HG03469 (cell line): ENCODE measurements around the gene LY9.
"Not testable (repeated sequence)": the region's sequence is repeated elsewhere in the genome, so short reads cannot be mapped to it uniquely, and the experiment has no call there.

ENCODE experiments used
- ATAC-seq: cut with Tn5 transposase; IDR thresholded peaks from one replicate; pipeline ENCODE4 v1.9.1; 2021; ENCODE audit warnings: mild to moderate bottlenecking, moderate library complexity, moderate number of reproducible peaks; ENCODE audit not compliant: unreplicated experiment

The LY9 gene

DNA sequence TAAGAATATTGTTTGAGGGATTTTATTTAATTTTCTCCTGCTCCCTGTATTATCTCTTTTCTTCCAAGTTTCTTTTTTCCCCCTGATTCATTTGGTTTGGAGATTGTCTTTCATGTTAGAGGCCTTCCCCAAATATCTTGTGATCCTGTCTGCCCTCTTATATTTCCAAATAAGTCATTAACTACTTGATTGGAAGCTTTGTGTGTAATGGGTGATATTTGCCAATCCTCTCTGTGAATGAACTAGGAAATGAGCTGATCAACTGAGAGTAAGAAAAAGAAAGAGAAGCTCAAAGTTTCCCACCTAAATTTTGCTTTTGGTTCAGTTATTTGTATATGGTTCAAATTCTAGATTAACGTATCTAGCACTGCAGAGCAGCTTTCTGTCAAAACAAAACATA, 23.6 kb upstream of the LY9 start:
- no peak for ATAC-seq

DNA sequence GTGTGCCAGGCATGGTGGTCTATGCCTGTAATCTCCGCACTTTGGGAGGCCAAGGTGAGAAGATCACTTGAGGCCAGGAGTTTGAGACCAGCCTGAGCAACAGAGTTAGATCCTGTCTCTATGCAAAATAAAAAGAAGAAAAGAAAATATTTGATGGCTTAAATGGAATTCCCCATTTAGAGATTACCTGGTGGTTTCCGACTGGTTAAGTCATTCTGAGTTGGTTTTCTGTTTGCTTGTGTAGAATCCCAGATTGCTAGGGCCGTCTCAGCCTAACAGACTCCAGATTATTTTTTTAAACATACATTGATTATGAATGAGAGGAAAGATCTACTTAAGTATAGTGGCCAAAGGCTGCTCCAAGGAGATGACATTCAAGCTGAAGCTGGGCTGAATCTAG, 22.9 kb upstream of the LY9 start:
- ATAC-seq, result no peak

DNA sequence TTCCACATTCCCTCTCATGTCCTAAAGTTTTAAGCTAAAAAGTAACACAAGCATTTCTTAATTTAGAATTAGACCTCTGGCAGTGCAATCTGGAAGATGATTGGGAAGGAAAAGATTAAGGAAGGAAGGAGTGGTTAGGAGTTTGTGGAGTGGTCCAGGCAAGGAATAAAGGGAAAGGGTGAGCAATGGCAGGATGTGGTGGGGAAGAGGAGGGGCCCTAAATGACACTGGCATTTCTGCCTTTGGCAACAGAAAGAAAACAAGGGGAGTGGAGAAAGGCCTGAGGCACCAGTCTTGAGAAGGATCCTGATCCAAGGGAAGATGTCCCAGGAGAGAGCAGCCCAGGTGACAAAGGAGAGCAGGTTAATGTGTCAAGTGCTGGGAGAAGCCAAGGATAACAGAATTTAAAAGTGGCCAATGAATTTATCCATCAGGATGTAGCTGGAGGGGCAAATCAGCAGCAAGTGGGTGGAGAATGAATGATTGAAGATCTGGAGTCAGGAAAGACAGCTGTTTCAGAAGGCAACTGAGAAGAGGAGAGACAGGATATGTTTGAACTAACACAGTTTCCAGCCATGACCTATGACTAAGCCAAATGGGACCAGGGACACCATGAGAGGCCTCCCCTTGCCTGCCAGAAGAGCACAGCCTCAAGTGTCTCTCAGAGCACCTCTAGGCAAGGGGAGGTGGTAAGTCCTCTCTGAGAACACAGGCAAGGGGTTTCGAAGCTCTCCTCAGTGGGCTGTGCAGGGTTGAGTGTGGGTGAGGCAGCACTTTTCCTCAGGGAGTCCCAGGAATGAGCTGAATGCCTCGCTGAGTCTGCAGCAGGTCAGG, 20.9 kb upstream of the LY9 start:
- no peak for ATAC-seq

DNA sequence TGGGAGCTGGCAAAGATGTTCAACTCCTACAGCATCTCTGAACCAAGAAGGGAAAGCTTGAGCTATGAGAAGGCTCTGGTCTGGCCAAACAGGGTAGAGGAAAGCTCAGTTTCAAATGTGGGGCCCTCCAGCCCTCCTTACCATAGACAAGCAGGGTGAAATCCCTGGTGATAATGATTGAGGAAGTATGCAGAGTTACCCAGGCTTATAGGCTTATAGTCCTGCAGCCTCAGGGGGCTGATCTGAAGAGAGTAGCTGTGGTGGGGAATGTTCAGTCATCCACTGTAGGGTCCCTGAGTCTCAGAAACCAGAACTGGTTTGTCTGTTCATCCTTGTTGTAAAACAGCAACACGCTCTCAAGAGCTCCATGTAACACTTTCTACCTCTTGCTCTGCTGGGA, 19.8 kb upstream of the LY9 start:
- no peak for ATAC-seq

DNA sequence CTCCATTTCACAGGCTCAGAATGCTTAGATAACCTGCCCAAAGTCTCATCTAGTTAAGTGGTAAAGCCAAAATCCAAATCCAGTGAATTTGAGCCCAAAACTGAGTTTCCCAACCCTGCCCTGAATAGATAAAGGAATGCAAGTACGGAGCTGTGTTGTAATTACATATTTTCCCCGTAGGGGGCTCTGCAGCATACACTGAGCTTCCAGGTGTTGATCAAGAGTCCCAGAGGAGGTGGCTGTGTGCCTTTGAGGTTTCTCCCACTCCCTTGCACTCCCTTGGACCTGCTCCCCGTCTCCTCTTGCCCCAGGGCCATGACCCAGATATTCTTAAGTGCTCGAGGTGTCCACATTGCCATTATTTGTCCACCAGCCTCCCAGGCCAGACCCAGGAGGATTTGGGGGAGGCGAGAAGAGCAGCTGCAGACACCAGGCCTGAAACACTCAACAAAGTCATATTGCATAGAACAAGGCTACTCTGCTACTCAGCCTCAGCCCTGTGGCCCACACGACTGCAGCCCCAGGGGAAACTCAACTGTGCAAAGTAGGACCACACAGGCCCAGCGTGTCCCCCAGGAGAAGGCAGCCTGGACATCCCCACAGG, 18.4 kb upstream of the LY9 start:
- ATAC-seq, result no peak

DNA sequence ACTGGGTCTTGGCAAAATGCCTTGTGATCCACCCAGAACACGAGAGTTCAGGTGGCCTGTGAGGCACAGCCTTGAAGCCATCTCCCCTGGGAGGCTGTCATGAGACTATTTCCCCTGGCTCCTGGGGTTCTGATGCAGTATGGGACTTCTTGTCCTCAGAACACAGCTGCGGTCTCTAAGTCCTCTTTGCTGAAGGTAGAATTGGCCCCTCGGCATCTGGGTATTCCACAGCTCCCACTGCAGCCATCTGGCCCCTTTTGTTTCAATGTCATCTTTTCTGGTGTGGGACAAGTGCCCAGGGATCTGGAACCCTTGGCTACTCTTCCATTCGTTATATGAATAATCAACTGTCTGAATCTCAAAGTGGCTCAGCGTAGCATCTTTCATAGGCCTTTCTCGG, 17.0 kb upstream of the LY9 start:
- ATAC-seq, result no peak

- no peak for ATAC-seq
Measured at GRCh38 chr1:160779626-160780397, 16.2 kb upstream of the LY9 start.

DNA sequence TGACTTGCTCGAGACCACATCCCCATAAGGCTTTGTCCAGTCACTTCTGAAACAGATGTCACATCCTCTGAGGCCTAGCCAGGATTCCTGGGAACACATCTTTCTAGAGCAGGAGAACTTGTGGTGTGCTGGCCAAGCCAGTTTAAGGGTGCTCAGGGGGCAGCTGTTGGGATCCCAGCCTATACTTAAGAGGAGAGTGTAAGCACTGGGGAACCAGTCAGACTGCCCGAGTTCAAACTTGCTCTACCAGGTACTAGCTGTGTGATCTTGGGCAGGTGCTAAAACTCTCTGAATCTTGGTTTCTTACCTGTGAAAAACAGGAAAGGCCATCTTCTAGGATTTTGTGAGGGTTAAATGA, 15.6 kb upstream of the LY9 start:
- ATAC-seq, result no peak

DNA sequence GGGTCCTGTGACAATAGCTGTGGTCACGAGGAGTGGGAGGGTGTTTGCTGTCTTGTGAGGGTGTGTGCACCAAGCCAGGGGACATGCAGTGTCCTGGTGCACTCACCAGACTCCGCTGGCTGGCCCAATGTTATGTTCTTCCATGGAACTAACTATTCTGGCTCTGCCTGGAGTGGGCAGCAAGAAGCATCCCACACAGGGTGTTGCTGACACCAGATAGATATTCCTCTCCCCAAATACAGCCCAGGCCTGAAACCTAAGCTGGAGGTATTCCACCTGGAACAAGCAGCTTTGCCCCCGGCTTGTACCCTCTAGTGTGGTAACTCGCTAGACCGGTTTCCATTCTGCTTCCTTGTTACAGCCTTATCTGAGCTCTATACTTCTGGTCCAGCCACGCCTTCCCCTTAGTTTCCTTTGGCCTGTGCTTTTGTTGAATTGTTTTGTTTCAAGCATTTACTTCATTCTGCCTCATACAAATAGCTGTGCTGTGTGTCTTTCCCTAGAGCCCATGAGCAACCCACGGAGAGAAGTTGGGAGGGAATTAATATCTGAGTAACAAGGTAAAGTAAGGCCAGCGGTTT, 14.7 kb upstream of the LY9 start:
- no peak for ATAC-seq

- ATAC-seq, result peak; percentile 75
Measured at GRCh38 chr1:160781914-160782689, 13.9 kb upstream of the LY9 start.

DNA sequence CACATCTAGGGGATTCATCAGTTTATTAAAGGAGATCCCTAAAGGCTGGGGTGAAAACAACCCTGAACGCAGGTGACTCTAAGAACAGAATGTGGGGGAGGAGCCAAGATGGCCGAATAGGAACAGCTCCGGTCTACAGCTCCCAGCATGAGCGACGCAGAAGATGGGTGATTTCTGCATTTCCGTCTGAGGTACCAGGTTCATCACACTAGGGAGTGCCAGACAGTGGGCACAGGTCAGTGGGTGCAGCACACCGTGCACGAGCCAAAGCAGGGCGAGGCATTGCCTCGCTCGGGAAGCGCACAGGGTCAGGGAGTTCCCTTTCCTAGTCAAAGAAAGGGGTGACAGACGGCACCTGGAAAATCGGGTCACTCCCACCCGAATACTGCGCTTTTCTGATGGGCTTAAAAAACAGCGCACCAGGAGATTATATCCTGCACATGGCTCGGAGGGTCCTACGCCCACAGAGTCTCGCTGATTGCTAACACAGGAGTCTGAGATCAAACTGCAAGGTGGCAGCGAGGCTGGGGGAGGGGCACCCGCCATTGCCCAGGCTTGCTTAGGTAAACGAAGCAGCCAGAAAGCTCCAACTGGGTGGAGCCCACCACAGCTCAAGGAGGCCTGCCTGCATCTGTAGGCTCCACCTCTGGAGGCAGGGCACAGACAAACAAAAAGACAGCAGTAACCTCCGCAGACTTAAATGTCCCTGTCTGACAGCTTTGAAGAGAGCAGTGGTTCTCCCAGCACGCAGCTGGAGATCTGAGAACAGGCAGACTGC, 12.8 kb upstream of the LY9 start:
- not testable (repeated sequence) for ATAC-seq

DNA sequence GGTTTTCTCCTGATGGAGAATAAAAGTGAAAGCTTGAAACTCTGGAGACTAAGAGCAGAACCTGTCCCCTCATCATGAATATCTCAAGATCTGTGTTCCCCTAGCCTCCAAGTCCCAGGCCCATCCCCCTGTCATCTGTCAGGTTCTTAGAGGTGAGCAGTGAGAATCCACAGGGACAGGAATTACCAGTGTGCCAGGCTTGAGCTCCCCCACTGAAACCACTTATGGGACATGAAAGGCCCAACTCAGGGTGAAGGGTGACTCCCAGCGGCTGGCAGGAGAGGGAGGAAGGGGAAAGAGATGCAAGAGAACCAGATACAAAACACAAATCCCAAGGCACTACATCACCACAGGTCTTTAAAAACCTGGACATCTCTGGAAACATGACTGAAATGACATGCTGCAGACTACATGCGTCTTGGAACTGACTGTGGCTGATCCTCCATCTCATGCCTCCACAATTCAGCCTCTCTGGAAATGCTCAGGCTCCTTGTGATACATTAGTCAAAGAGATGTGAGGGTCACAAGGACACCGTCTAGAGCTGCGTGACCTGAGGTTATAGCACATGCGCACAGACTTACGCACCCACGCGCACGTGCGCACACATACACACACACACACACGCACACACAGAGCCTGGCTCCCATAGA, 6.8 kb upstream of the LY9 start:
- ATAC-seq, result no peak

- ATAC-seq, result peak; percentile 85
Measured at GRCh38 chr1:160789702-160790611, 6.0 kb upstream of the LY9 start.

GRCh38 chr1:160794376-160794775, 1.6 kb upstream of the LY9 start:
- ATAC-seq, result no peak

- ATAC-seq, result no peak
Measured at GRCh38 chr1:160797271-160797709, 1.3 kb downstream of the LY9 start.

- ATAC-seq, result no peak
Measured at GRCh38 chr1:160797861-160798273, 1.9 kb downstream of the LY9 start.

DNA sequence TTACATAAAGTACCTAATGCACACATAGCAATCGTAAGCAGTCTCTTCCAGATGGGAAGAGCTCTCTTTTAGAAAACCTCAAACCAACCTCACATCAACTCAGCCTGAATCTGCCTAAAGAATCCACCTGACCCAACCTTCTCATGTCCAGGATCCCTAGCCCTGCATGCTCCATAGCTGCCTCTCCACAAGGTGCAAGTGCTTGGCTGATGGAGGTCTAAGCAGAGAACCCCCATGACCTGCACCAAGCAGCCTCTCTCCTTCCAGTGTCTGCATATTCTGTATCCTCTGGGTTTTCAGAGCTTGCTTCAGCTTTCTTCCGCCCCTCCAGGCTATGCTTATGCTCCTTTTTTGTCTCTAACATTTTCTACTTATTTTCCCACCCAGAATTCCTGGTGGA, 2.5 kb downstream of the LY9 start:
- no peak for ATAC-seq

GRCh38 chr1:160799641-160800040, 3.7 kb downstream of the LY9 start:
- no peak for ATAC-seq
